Hepatocyte (in vitro differentiated cells): ENCODE data around the gene CUBN. TPM values are rescaled to one million over a fixed set of nuclear protein-coding genes. Genes with fewer than 3 reads are reported as not detected.

Experiments
- DNase-seq: peaks from one replicate; pipeline ENCODE4 v3.0.0-alpha.2; 2016; ENCODE audit warnings: low spot score
- H2AFZ ChIP-seq: fragments of 200-600 bp; sonication (generic); 2 replicates; pipeline ENCODE4 v1.6.0; 2016; ENCODE audit warnings: antibody characterized with exemption, mild to moderate bottlenecking
- H3K27ac ChIP-seq: fragments of 200-600 bp; sonication (generic); 2 replicates; pipeline ENCODE4 v1.5.1; 2016; ENCODE audit warnings: mild to moderate bottlenecking
- H3K27me3 ChIP-seq: fragments of 200-600 bp; sonication (generic); 2 replicates; pipeline ENCODE4 v1.6.1; 2016
- H3K36me3 ChIP-seq: fragments of 200-600 bp; sonication (generic); replicated peaks from 2 replicates; pipeline ENCODE4 v1.5.1; 2016; ENCODE audit warnings: low read depth; ENCODE audit not compliant: insufficient read depth
- H3K4me1 ChIP-seq: fragments of 200-600 bp; sonication (generic); 2 replicates; pipeline ENCODE4 v1.5.1; 2016; ENCODE audit warnings: mild to moderate bottlenecking, moderate library complexity; ENCODE audit not compliant: insufficient read depth
- H3K4me2 ChIP-seq: fragments of 200-600 bp; sonication (generic); 2 replicates; pipeline ENCODE4 v1.6.0; 2016
- H3K4me3 ChIP-seq: fragments of 200-600 bp; sonication (generic); 2 replicates; pipeline ENCODE4 v1.5.1; 2016; ENCODE audit warnings: mild to moderate bottlenecking
- H3K79me2 ChIP-seq: fragments of 200-600 bp; sonication (generic); 2 replicates; pipeline ENCODE4 v1.6.0; 2017; ENCODE audit warnings: mild to moderate bottlenecking
- H3K9me2 ChIP-seq: fragments of 200-600 bp; sonication (generic); replicated peaks from 2 replicates; pipeline ENCODE4 v1.6.0; 2017; ENCODE audit warnings: mild to moderate bottlenecking; ENCODE audit not compliant: insufficient read depth
- H3K9me3 ChIP-seq: fragments of 200-600 bp; sonication (generic); 2 replicates; pipeline ENCODE4 v1.5.1; 2016; ENCODE audit warnings: low read depth, mild to moderate bottlenecking
- H4K20me1 ChIP-seq: fragments of 200-600 bp; sonication (generic); 2 replicates; pipeline ENCODE4 v1.6.0; 2016; ENCODE audit warnings: mild to moderate bottlenecking; ENCODE audit not compliant: insufficient read depth, poor library complexity, severe bottlenecking
- CTCF ChIP-seq: fragments of 200-600 bp; sonication (generic); IDR thresholded peaks from 2 replicates; pipeline ENCODE4 v1.5.1; 2016; ENCODE audit warnings: antibody characterized with exemption, mild to moderate bottlenecking; ENCODE audit not compliant: poor library complexity
- EZH2 ChIP-seq: fragments of 200-600 bp; sonication (generic); IDR thresholded peaks from 2 replicates; pipeline ENCODE4 v1.6.1; 2016; ENCODE audit warnings: antibody characterized with exemption, mild to moderate bottlenecking, borderline replicate concordance
- EZH2phosphoT487 ChIP-seq: fragments of 200-600 bp; sonication (generic); IDR thresholded peaks from one replicate; pipeline ENCODE4 v1.6.1; 2018; ENCODE audit warnings: antibody characterized with exemption, mild to moderate bottlenecking, low read depth, moderate library complexity; ENCODE audit not compliant: unreplicated experiment, severe bottlenecking
- WGBS: methylation state at CpG from one replicate; pipeline ENCODE4 v1.1.6; 2016; ENCODE audit warnings: low lambda C conversion rate; ENCODE audit errors: missing lambda C conversion rate; 5-methylcytosine and 5-hydroxymethylcytosine counted together
- polyA plus RNA-seq: library from polyadenylated mRNA; unstranded; fragments of >200 nt; fragmentation: Nextera tagmentation; extraction: Ambion mirVana; gene quantifications from 2 replicates; pipeline ENCODE4 v1.2.1, GENCODE V29; 2016
- total RNA-seq: library from RNA; depleted of rRNA; stranded (reverse); fragments of >200 nt; gene quantifications from 2 replicates; pipeline ENCODE4 v1.2.3, GENCODE V29; 2014

The CUBN gene
- total and polyA plus RNA-seq, 2 experiments from 2014 or later = 2.0 to 10.6 TPM

GRCh38 chr10:16952080-16952479 is 177.5 kb downstream of the CUBN start:
- no peaks in the 10 kb centered on the region for H3K9me3 ChIP-seq
- no peak overlapping the region for H2AFZ ChIP-seq
- no peak overlapping the region for H3K4me3 ChIP-seq
- no peak for DNase-seq
- no peaks in the 10 kb centered on the region for H3K36me3 ChIP-seq
- H4K20me1 ChIP-seq = no peaks in the 10 kb centered on the region
- peaks cover 22% of the 10 kb centered on the region for H3K4me1 ChIP-seq
- H3K4me2 ChIP-seq = no peak overlapping the region
- H3K9me2 ChIP-seq = no peaks in the 10 kb centered on the region
- H3K79me2 ChIP-seq = no peaks in the 10 kb centered on the region
- peak overlapping the region; percentile 67 for H3K27ac ChIP-seq
- WGBS = 51% methylated on average over 5 of the region's 5 CpGs
- no peaks in the 10 kb centered on the region for H3K27me3 ChIP-seq
- TF ChIP-seq EZH2 = no peak
- no peak for TF ChIP-seq CTCF
- no peak for TF ChIP-seq EZH2phosphoT487

GRCh38 chr10:16950656-16951601 is 178.7 kb downstream of the CUBN start:
- peak; percentile 50 for DNase-seq
- Histone ChIP-seq H2AFZ (no peak overlapping the region), H3K36me3 (no peaks in the 10 kb centered on the region), H4K20me1 (no peaks in the 10 kb centered on the region), H3K9me3 (no peaks in the 10 kb centered on the region), H3K9me2 (no peaks in the 10 kb centered on the region), H3K27me3 (no peaks in the 10 kb centered on the region), H3K27ac (peak overlapping the region; percentile 67), H3K4me2 (peak overlapping the region; percentile 38), H3K4me3 (no peak overlapping the region), H3K79me2 (no peaks in the 10 kb centered on the region), H3K4me1 (peaks cover 22% of the 10 kb centered on the region)
- WGBS = 50% methylated on average over 8 of the region's 8 CpGs
- TF ChIP-seq EZH2phosphoT487 (no peak), CTCF (no peak), EZH2 (no peak)

GRCh38 chr10:16949816-16950215 is 179.8 kb downstream of the CUBN start:
- no peaks in the 10 kb centered on the region for H4K20me1 ChIP-seq
- TF ChIP-seq CTCF = no peak
- TF ChIP-seq EZH2phosphoT487 = no peak
- TF ChIP-seq EZH2 = no peak
- H2AFZ ChIP-seq = no peak overlapping the region
- peak overlapping the region; percentile 38 for H3K4me2 ChIP-seq
- no peak overlapping the region for H3K4me3 ChIP-seq
- WGBS = 58% methylated on average over 11 of the region's 11 CpGs
- DNase-seq = no peak
- H3K4me1 ChIP-seq = peaks cover 22% of the 10 kb centered on the region
- H3K9me3 ChIP-seq = no peaks in the 10 kb centered on the region
- no peaks in the 10 kb centered on the region for H3K9me2 ChIP-seq
- H3K79me2 ChIP-seq = no peaks in the 10 kb centered on the region
- H3K36me3 ChIP-seq = no peaks in the 10 kb centered on the region
- H3K27me3 ChIP-seq = no peaks in the 10 kb centered on the region
- peak overlapping the region; percentile 67 for H3K27ac ChIP-seq
